GM18498 (cell line): Measurements from ENCODE around the gene ABCC3.

ENCODE experiments used
- ATAC-seq: cut with Tn5 transposase; IDR thresholded peaks from one replicate; pipeline ENCODE4 v1.9.1; 2021; ENCODE audit warnings: mild to moderate bottlenecking, moderate library complexity; ENCODE audit not compliant: unreplicated experiment

Gene ABCC3

GRCh38 chr17:50683434-50684287 is 49.0 kb downstream of the ABCC3 start:
- no peak for ATAC-seq

GRCh38 chr17:50684288-50684611 is 49.6 kb downstream of the ABCC3 start:
- no peak for ATAC-seq

- no peak for ATAC-seq
Observed at GRCh38 chr17:50684612-50685333, 50.1 kb downstream of the ABCC3 start.

- no peak for ATAC-seq
Observed at GRCh38 chr17:50685334-50685665, 50.6 kb downstream of the ABCC3 start.

- ATAC-seq = no peak
Observed at GRCh38 chr17:50685691-50686493, 51.2 kb downstream of the ABCC3 start.

- no peak for ATAC-seq
Observed at GRCh38 chr17:50686494-50687199, 52.0 kb downstream of the ABCC3 start.

GRCh38 chr17:50687200-50688066 is 52.8 kb downstream of the ABCC3 start:
- no peak for ATAC-seq

- no peak for ATAC-seq
Observed at GRCh38 chr17:50688245-50688644, 53.6 kb downstream of the ABCC3 start.

- no peak for ATAC-seq
Observed at GRCh38 chr17:50689251-50689650, 54.6 kb downstream of the ABCC3 start.

GRCh38 chr17:50689956-50690886 is 55.5 kb downstream of the ABCC3 start:
- ATAC-seq = no peak

- no peak for ATAC-seq
Observed at GRCh38 chr17:50690887-50691549, 56.3 kb downstream of the ABCC3 start.

GRCh38 chr17:50691550-50692447 is 57.1 kb downstream of the ABCC3 start:
- ATAC-seq = no peak

GRCh38 chr17:50692448-50693035 is 57.9 kb downstream of the ABCC3 start:
- no peak for ATAC-seq

- no peak for ATAC-seq
Observed at GRCh38 chr17:50693036-50693682, 58.5 kb downstream of the ABCC3 start.

- no peak for ATAC-seq
Observed at GRCh38 chr17:50696365-50696879, 61.7 kb downstream of the ABCC3 start.

GRCh38 chr17:50697062-50697461 is 62.4 kb downstream of the ABCC3 start:
- ATAC-seq = no peak
